MG63 (cell line): Measurements from ENCODE around the gene HINT2. TPM values are rescaled to one million over a fixed set of nuclear protein-coding genes. Genes with fewer than 3 reads are reported as not detected.

Experiments used
- DNase-seq: peaks from one replicate; pipeline ENCODE4 v3.0.0-alpha.2; 2020
- H3K27me3 ChIP-seq: fragments of 250-450 bp; sonication (Bioruptor Pico); 2 replicates; pipeline ENCODE4 v1.5.1; 2020; ENCODE audit warnings: mild to moderate bottlenecking, moderate library complexity
- H3K36me3 ChIP-seq: fragments of 250-450 bp; sonication (Bioruptor Pico); 2 replicates; pipeline ENCODE4 v1.5.1; 2020; ENCODE audit warnings: mild to moderate bottlenecking, moderate library complexity
- H3K4me3 ChIP-seq: fragments of 250-450 bp; sonication (Bioruptor Pico); 2 replicates; pipeline ENCODE4 v1.5.1; 2020; ENCODE audit warnings: mild to moderate bottlenecking, moderate library complexity
- H3K9me3 ChIP-seq: fragments of 250-450 bp; sonication (Bioruptor Pico); 2 replicates; pipeline ENCODE4 v1.5.1; 2020; ENCODE audit warnings: mild to moderate bottlenecking, moderate library complexity
- total RNA-seq: library from RNA; depleted of rRNA; stranded (reverse); fragments of >200 nt; shearing (Covaris generic); gene quantifications from 2 replicates; pipeline ENCODE4 v1.2.3, GENCODE V29; 2014; ENCODE audit warnings: low replicate concordance

HINT2 gene
- total RNA-seq, 1 experiment from 2014 or later: 120 TPM

- H3K27me3 ChIP-seq: no peaks in the 10 kb centered on the region
- H3K4me3 ChIP-seq: no peak overlapping the region
- no peak for DNase-seq
- H3K36me3 ChIP-seq: peaks cover 33% of the 10 kb centered on the region
- H3K9me3 ChIP-seq: no peaks in the 10 kb centered on the region
Observed at GRCh38 chr9:35797311-35798109, 17.3 kb downstream of the HINT2 start.

- H3K27me3 ChIP-seq: no peaks in the 10 kb centered on the region
Observed at GRCh38 chr9:35795695-35796094, 19.1 kb downstream of the HINT2 start.

GRCh38 chr9:35793461-35793860 is 21.4 kb downstream of the HINT2 start:
- Histone ChIP-seq H3K4me3 (peak overlapping the region; percentile 1; the same call in 1 of the 2 replicates), H3K36me3 (peaks cover 4% of the 10 kb centered on the region; the same call in 1 of the 2 replicates), H3K9me3 (no peaks in the 10 kb centered on the region), H3K27me3 (no peaks in the 10 kb centered on the region)
- no peak for DNase-seq

More at GRCh38 chr9:35795695-35796094, 19.1 kb downstream of the HINT2 start:
- Histone ChIP-seq H3K4me3 (no peak overlapping the region), H3K36me3 (peaks cover 17% of the 10 kb centered on the region), H3K9me3 (no peaks in the 10 kb centered on the region)
- no peak for DNase-seq

- Histone ChIP-seq H3K9me3 (no peaks in the 10 kb centered on the region), H3K4me3 (peak overlapping the region; percentile 1; the same call in 1 of the 2 replicates), H3K36me3 (peaks cover 4% of the 10 kb centered on the region; the same call in 1 of the 2 replicates), H3K27me3 (no peaks in the 10 kb centered on the region)
- DNase-seq: no peak
Observed at GRCh38 chr9:35792826-35793225, 22.0 kb downstream of the HINT2 start.

GRCh38 chr9:35792024-35792813 is 22.6 kb downstream of the HINT2 start:
- Histone ChIP-seq H3K9me3 (no peaks in the 10 kb centered on the region), H3K4me3 (peak overlapping the region; percentile 53), H3K36me3 (peaks cover 4% of the 10 kb centered on the region; the same call in 1 of the 2 replicates), H3K27me3 (no peaks in the 10 kb centered on the region)
- DNase-seq: no peak

GRCh38 chr9:35791297-35791921 is 23.4 kb downstream of the HINT2 start, which contains the start of gene NPR2:
Gene NPR2 (plus strand): TSS chr9:35791591. CDS start chr9:35792409, 818 bp downstream.
- Histone ChIP-seq H3K9me3 (no peaks in the 10 kb centered on the region), H3K27me3 (no peaks in the 10 kb centered on the region), H3K36me3 (peaks cover 3% of the 10 kb centered on the region; the same call in 1 of the 2 replicates), H3K4me3 (peak within 1 kb of the TSS; percentile 53)
- DNase-seq: peak; percentile 72

- no peaks in the 10 kb centered on the region; the same call in 1 of the 2 replicates for H3K27me3 ChIP-seq
- peak overlapping the region; percentile 5 for H3K4me3 ChIP-seq
Observed at GRCh38 chr9:35790385-35791296, 24.2 kb downstream of the HINT2 start.

GRCh38 chr9:35790025-35790384 is 24.8 kb downstream of the HINT2 start:
- Histone ChIP-seq H3K9me3 (no peaks in the 10 kb centered on the region), H3K36me3 (no peaks in the 10 kb centered on the region), H3K27me3 (no peaks in the 10 kb centered on the region; the same call in 1 of the 2 replicates), H3K4me3 (no peak overlapping the region)
- no peak for DNase-seq

More at GRCh38 chr9:35790385-35791296, 24.2 kb downstream of the HINT2 start:
- DNase-seq: peak; percentile 91
- Histone ChIP-seq H3K36me3 (no peaks in the 10 kb centered on the region), H3K9me3 (no peaks in the 10 kb centered on the region)

GRCh38 chr9:35789541-35789940 is 25.3 kb downstream of the HINT2 start:
- H3K36me3 ChIP-seq: no peaks in the 10 kb centered on the region
- H3K4me3 ChIP-seq: no peak overlapping the region
- H3K9me3 ChIP-seq: no peaks in the 10 kb centered on the region
- DNase-seq: no peak
- H3K27me3 ChIP-seq: no peaks in the 10 kb centered on the region; the same call in 1 of the 2 replicates

- Histone ChIP-seq H3K4me3 (no peak overlapping the region), H3K36me3 (no peaks in the 10 kb centered on the region), H3K27me3 (peaks cover 20% of the 10 kb centered on the region), H3K9me3 (no peaks in the 10 kb centered on the region)
- no peak for DNase-seq
Observed at GRCh38 chr9:35783418-35783817, 31.4 kb downstream of the HINT2 start.

GRCh38 chr9:35781066-35781465 is 33.8 kb downstream of the HINT2 start:
- no peak for DNase-seq
- Histone ChIP-seq H3K36me3 (no peaks in the 10 kb centered on the region), H3K27me3 (peaks cover 20% of the 10 kb centered on the region), H3K9me3 (no peaks in the 10 kb centered on the region), H3K4me3 (no peak overlapping the region)

- Histone ChIP-seq H3K27me3 (peaks cover 20% of the 10 kb centered on the region), H3K4me3 (no peak overlapping the region), H3K36me3 (no peaks in the 10 kb centered on the region), H3K9me3 (no peaks in the 10 kb centered on the region)
- no peak for DNase-seq
Observed at GRCh38 chr9:35778496-35778895, 36.3 kb downstream of the HINT2 start.

- no peak for DNase-seq
- H3K9me3 ChIP-seq: no peaks in the 10 kb centered on the region
- no peak overlapping the region for H3K4me3 ChIP-seq
- peaks cover 17% of the 10 kb centered on the region for H3K27me3 ChIP-seq
- no peaks in the 10 kb centered on the region for H3K36me3 ChIP-seq
Observed at GRCh38 chr9:35776018-35776417, 38.8 kb downstream of the HINT2 start.

GRCh38 chr9:35774907-35775635 is 39.8 kb downstream of the HINT2 start:
- DNase-seq: no peak
- Histone ChIP-seq H3K4me3 (no peak overlapping the region), H3K27me3 (peaks cover 9% of the 10 kb centered on the region), H3K9me3 (no peaks in the 10 kb centered on the region), H3K36me3 (no peaks in the 10 kb centered on the region)

- H3K9me3 ChIP-seq: no peaks in the 10 kb centered on the region
- H3K4me3 ChIP-seq: no peak overlapping the region
- DNase-seq: no peak
- H3K36me3 ChIP-seq: no peaks in the 10 kb centered on the region
- no peaks in the 10 kb centered on the region for H3K27me3 ChIP-seq
Observed at GRCh38 chr9:35771943-35772342, 42.9 kb downstream of the HINT2 start.
